Activated naive CD8-positive, alpha-beta T cell treated with anti-CD3 and anti-CD28 coated beads, Interleukin-2, amount 50 U/mL, for 16 hours (primary cell): ENCODE data around the gene FGF5.
"Not testable (repeated sequence)": the region's sequence is repeated elsewhere in the genome, so short reads cannot be mapped to it uniquely, and the experiment has no call there.

ENCODE experiments used
- DNase-seq: peaks from one replicate; pipeline ENCODE4 v3.0.0-alpha.2; 2020; ENCODE audit warnings: low read depth, low spot score

Gene FGF5

DNA sequence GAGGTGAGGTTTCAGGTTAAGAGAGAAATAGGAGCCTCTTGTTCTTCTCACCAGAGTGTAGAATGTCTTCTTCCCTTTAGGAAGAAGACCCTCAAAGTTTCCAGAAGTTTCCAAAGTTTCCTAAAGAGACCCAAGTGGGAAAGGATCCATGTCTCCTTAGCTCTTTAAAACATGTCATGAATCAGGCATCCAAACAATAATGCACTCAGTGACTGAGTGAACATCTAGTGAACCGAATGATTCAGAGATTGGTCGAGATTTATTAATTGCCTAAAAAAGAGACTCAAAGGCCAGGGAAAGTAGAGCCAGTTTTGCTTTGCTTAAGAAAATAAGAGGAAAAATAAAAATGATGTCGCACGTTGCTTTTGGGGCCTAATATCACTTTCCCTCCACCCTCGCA is 29.4 kb downstream of the FGF5 start:
- no peak for DNase-seq

GRCh38 chr4:80301884-80302283 is 35.4 kb downstream of the FGF5 start:
- DNase-seq: no peak

DNA sequence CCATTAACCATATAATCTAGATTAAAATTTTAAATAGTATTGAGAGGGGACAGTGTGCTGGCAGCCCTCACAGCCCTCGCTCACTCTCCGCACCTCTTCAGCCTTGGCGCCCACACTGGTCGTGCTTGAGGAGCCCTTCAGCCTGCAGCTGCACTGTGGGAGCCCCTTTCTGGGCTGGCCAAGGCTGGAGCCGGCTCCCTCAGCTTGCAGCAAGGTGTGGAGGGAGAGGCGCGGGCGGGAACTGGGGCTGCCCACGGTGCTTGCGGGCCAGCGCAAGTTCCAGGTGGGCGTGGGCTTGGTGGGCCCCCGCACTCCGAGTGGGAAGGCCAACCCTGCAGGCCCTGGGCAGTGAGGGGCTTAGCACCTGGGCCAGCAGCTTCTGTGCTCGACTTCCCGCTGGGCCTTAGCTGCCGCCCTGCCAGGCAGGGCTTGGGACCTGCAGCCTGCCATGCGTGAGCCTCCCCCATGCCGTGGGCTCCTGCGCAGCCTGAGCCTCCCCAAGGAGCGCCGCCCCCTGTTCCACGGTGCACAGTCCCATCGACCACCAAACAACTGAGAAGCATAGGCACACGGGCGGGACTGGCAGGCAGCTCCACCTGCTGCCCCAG is 36.3 kb downstream of the FGF5 start:
- no peak for DNase-seq

- DNase-seq: no peak
Observed at GRCh38 chr4:80305466-80305865, 39.0 kb downstream of the FGF5 start.

- DNase-seq: no peak
Observed at GRCh38 chr4:80306260-80306659, 39.8 kb downstream of the FGF5 start.

- DNase-seq: no peak
Observed at GRCh38 chr4:80307183-80307735, 40.8 kb downstream of the FGF5 start.

DNA sequence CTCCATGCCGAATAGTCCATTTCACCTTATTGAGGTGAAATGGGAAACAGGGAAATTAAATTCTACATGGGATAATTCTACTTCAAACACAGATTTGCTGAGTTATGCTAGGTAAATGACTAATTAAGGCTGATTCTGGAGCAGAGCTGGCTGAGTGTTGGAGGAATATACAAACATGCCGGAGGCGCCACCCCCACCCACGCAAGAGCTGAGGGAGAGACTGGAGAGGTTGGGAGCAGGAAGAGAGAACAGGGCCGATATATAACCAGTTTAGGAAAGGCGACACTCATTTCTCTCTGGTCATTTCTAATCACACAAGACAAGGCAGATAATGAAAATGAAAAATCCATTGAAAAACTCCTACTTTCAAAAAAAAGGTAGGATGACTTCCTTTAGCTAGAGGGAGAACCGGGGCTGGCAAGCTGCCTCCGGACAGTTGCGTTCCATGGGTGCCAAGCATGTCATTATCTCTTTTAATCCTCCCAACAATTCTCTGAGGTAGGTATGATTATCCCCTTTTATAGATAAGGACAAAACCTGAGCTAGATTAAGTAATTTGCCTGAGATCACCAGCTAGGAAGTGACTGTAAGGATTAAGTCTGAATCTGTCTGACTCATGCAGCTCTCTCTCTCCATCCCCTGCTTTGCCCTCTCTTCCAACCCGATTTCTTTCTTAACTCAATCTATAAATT is 41.5 kb downstream of the FGF5 start:
- no peak for DNase-seq

- DNase-seq: no peak
Observed at GRCh38 chr4:80308466-80308822, 42.0 kb downstream of the FGF5 start.

- DNase-seq: no peak
Observed at GRCh38 chr4:80309294-80310004, 43.0 kb downstream of the FGF5 start.

GRCh38 chr4:80311130-80311529 is 44.7 kb downstream of the FGF5 start:
- no peak for DNase-seq

- DNase-seq: no peak
Observed at GRCh38 chr4:80312124-80312523, 45.7 kb downstream of the FGF5 start.

- no peak for DNase-seq
Observed at GRCh38 chr4:80313627-80314026, 47.2 kb downstream of the FGF5 start.

DNA sequence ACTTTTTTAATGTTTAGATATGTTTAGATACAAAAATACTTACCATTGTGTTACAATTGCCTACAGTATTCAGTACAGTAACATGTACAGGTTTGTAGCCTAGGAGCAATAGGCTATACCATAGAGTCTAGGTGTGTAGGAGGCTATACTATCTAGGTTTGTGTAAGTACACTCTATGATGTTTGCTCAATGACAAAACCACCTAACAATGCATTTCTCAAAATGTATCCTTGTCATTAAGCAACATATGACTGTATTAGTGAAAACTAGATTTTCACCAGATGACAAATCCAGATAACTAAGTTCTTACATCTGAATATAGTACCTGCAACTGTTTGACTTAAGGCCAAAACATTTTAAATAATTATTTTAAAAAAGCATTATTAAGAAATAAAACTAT is 49.4 kb downstream of the FGF5 start:
- not testable (repeated sequence) for DNase-seq

GRCh38 chr4:80321341-80321740 is 54.9 kb downstream of the FGF5 start:
- DNase-seq: no peak

DNA sequence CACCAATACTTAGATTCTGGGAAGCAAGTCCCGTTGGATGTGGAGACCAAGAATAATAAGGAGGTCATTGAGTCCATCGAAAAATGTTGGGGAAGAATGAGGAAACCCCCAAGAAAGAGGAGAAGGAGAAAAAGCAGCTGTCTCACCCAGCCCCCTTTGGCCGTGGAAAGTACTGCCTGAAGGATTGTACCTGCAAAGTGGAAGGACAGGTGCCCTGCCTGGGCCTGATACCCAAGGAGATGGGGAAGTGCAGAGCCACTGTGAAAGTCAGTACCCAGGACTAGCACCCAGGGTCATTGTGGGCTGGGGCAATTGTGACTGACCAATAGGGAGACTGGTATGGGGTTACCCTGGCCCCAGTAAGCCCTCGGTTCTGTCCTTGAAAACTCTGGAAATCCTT is 55.3 kb downstream of the FGF5 start:
- DNase-seq: no peak

- DNase-seq: no peak
Observed at GRCh38 chr4:80322716-80323115, 56.3 kb downstream of the FGF5 start.

GRCh38 chr4:80324171-80324570 is 57.7 kb downstream of the FGF5 start:
- DNase-seq: no peak

DNA sequence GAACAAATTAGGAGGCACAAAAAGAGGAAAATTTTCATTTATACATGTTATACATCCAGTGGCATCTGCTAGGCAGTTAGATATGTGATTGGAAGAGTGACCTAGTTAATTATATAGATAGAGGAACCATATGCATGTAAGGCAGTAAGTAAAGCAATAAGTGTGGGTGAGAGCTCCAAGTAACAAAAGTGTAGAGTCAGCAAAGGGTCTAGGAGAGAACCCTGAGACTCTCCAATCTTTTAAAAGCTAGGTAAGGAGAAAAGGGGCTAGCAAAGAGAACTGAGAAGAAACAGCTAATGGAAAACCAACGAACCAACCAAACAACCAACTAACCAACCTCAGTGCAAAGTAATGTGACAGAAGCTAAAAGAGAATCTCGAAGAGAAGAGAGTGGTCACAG is 65.2 kb downstream of the FGF5 start:
- no peak for DNase-seq

- DNase-seq: no peak
Observed at GRCh38 chr4:80333121-80333520, 66.7 kb downstream of the FGF5 start.

DNA sequence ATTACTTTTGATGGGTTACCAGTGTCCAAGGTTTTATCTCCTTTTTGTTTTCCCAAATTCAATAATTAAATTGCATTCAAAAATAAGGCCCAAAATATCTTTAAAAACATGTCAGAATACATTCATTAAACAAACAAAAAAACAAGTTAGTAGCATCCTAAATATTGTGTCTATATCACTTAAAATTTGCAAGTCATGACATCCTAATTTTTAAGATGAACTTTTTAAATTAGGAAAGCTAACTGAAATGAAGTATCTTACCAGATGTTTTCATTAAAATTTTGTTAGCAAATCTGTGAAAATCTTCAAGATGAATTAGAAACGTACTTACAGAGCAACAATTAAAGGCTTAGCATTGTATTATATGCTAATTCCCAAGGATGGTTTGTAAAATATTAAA is 68.1 kb downstream of the FGF5 start:
- DNase-seq: no peak

DNA sequence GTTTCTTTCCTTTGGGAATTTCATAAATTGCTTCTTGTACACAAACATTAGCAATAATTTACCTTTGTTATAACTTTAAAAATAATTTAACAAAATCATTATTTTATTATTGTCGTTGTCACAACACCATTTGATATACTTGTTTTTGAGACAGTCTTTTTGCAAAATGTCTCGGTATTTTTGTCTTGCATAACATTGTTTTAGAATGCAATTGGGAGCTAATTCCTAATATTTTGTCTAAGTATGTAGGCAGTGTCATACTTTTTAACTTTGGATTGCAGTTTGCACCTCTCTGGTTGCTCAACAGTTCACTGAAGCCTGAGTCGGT is 68.7 kb downstream of the FGF5 start:
- no peak for DNase-seq

- DNase-seq: peak; percentile 34
Observed at GRCh38 chr4:80335554-80336358, 69.3 kb downstream of the FGF5 start, which contains the start of gene CFAP299. TSS of gene CFAP299 (plus strand) at chr4:80335730.
